Stimulated activated effector memory CD8-positive, alpha-beta T cell treated with anti-CD3 and anti-CD28 coated beads, Interleukin-12 subunit alpha, Interleukin-12 subunit beta, amount 100 ng/mL, for 72 hours (primary cell): ENCODE data around the gene ZNF865.

Source experiments
- ATAC-seq: fragments of 150-1000 bp; cut with Tn5 transposase; 2 replicates; pipeline ENCODE4 v1.10.0; 2021
- DNase-seq, 2 donors: peaks; one replicate each; pipeline ENCODE4 v3.0.0; 2021 to 2022; ENCODE audit warnings: low spot score in 2 of 2
- H3K27ac Mint-ChIP-seq: one replicate; pipeline ENCODE4 v1.8.0; 2022; ENCODE audit warnings: mild to moderate bottlenecking, mixed read lengths
- H3K36me3 Mint-ChIP-seq: one replicate; pipeline ENCODE4 v1.8.0; 2022; ENCODE audit warnings: mild to moderate bottlenecking, mixed read lengths
- H3K4me1 Mint-ChIP-seq: one replicate; pipeline ENCODE4 v1.8.0; 2022; ENCODE audit warnings: mixed read lengths
- H3K4me3 Mint-ChIP-seq: one replicate; pipeline ENCODE4 v1.8.0; 2022; ENCODE audit warnings: mild to moderate bottlenecking, mixed read lengths
- H3K9me3 Mint-ChIP-seq: one replicate; pipeline ENCODE4 v1.8.0; 2022; ENCODE audit warnings: mixed read lengths

ZNF865 gene

DNA sequence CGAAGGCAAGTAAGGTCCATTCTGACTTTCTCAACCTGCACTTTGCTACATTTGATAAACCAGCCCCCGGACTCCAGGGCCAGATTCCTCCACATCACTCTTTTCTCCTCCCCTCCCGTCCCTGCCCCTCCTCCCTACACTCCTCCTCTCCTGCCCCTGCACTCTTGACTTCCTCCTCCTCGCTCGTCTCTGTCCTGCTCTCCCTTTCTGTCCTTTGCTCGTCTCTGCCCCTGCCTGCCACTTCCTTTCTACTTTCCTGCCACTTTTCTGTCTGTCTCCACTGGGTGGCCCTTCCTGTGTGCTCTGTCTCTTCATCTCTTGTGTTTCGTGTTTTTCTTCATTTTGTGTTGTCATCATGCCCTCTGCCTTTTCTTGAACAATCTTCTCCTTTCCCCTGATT, 56.4 kb downstream of the ZNF865 start:
- Mint-ChIP-seq H3K4me1 (peaks cover 60% of the 10 kb centered on the region), H3K27ac (peak overlapping the region; percentile 9), H3K4me3 (no peak overlapping the region), H3K36me3 (peaks cover 96% of the 10 kb centered on the region), H3K9me3 (no peaks in the 10 kb centered on the region)
- ATAC-seq (no peak), DNase-seq (no peak)

GRCh38 chr19:55663846-55664536, 58.5 kb downstream of the ZNF865 start:
- H3K27ac Mint-ChIP-seq = peak overlapping the region; percentile 78
- peaks cover 100% of the 10 kb centered on the region for H3K36me3 Mint-ChIP-seq
- DNase-seq (no peak), ATAC-seq (no peak)
- no peaks in the 10 kb centered on the region for H3K9me3 Mint-ChIP-seq
- H3K4me3 Mint-ChIP-seq = no peak overlapping the region
- H3K4me1 Mint-ChIP-seq = peaks cover 53% of the 10 kb centered on the region

DNA sequence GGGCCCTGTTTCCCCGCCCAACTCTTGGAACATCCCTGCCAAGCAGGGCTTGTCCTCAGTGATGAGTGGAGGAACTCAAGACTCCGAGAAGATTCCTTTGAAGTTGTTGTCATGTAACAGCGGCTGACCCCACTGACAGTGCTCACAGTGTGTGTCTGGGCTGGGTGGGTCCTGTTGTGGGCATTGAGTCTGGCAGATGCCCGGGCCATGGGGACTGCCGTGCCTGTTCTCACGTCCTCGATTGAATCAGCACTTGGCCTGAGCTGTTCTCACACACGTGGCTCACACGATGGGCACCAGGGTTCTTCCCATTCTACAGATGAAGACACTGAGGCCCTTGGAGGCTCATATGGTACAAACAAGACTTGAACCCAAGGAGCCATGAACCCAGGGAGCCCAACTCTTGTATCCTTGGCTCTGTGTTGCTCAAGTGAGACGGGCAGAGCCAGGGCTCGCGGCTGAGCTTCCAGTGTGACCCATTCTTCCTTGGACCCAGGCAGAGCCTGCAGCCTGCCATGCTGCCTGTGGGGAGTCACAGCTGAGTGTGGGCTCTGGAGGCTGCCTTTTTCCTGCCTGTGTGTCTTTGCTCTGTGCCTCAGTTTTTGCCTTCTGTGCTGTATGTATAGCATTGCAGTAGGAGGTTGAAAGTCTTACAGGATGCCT, 61.0 kb downstream of the ZNF865 start:
- no peak for DNase-seq
- H3K4me3 Mint-ChIP-seq = no peak overlapping the region
- peak overlapping the region; percentile 54 for H3K27ac Mint-ChIP-seq
- ATAC-seq = no peak
- no peaks in the 10 kb centered on the region for H3K9me3 Mint-ChIP-seq
- peaks cover 100% of the 10 kb centered on the region for H3K36me3 Mint-ChIP-seq
- H3K4me1 Mint-ChIP-seq = peaks cover 57% of the 10 kb centered on the region
